M059J (cell line): ENCODE measurements around the gene TRDMT1. TPM values are rescaled to one million over a fixed set of nuclear protein-coding genes. Genes with fewer than 3 reads are reported as not detected.

Experiments used
- DNase-seq: peaks from one replicate; pipeline ENCODE4 v3.0.0-alpha.2; 2012; ENCODE audit warnings: low read depth
- total RNA-seq: library from RNA; depleted of rRNA; stranded (reverse); fragments of >200 nt; shearing (Covaris generic); gene quantifications from 2 replicates; pipeline ENCODE4 v1.2.3, GENCODE V29; 2014; rRNA removed

Gene TRDMT1
- 2.6 and 3.3 TPM in 2 replicates for total RNA-seq

DNA sequence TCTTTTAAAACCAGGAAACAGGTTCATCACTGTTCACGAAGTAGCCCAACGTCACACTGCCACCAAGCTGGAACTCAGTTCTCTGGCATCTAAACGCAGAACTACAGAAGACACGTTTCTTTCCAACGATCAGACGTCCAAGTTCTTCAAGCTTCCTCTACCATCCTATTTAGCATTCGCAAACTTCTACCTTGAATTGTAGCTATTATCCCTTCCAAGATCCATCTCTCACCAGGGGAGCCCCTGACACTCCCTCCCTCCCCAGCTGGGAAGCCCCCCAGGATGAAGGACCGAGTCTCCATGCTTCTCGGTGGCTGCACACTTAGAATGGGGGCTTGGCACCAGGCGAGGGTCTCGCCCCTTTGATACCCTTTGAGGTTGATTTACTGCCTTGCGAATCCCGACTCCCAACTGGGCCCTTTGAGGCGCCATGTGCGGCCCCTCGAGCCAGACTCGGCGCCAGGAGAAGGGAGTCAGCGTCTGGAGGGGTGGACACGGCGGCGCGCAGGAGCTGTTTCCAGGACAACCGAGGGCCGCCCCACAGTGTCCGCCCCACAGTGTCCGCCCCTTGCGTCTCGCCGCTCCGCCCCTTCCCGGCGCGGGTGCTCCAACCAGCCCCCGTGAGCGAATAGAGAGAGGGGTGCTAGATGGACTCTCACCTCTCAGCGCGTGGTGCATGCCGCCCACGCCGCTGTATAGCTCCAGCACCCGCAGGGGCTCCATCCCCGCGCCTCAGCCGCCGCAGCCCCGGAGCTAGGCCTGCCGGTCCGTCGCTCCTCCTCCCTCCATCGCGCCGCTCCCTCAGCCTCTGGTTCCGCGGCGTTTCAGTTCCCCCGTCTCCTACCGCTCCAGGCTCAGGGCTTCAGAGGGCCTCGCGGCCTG, at the start of gene TRDMT1:
Gene TRDMT1 (minus strand): TSS at position 761 of the 882 bp plus-strand sequence. CDS start 38 bp downstream, at position 723.
- peak; percentile 83 for DNase-seq

DNA sequence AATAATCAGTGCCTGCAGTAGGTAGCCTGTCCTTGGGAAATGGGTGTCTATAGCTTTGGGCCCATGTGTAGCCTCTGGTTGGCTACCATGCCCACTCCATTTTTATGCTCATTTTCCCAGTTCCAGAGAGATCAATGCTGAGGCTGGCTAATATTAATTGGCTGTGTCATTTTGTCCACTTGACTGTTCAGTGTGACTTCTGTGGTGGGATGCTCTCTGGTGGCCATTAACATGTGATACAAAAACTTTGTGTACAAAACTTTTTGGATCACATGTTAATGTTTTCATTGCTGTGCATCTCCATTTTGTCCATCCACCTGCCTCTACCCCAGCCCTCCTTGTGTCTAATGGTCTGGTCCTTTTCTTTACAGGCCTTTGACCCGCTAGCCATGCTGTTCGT, 49.3 kb upstream of the TRDMT1 start:
- DNase-seq: no peak

DNA sequence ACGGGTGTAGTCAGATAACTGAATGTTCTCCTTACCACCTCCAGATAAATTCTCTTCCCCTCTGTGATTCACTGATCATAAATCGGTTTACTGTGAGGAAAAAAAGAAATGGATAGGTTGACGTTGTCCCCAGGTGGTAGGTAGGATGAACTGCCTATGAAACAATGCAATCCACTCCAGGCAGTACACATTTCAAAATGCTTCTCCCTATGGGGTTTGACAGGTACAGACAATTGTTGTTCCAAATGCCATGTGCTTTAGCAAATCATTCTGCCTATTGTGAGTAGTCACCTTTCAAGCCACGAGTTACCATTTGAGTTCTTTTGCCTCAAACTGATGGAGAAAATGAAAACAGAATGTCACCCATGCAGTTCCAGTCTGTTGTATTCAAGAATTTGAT, 48.3 kb upstream of the TRDMT1 start:
- DNase-seq: peak; percentile 39

DNA sequence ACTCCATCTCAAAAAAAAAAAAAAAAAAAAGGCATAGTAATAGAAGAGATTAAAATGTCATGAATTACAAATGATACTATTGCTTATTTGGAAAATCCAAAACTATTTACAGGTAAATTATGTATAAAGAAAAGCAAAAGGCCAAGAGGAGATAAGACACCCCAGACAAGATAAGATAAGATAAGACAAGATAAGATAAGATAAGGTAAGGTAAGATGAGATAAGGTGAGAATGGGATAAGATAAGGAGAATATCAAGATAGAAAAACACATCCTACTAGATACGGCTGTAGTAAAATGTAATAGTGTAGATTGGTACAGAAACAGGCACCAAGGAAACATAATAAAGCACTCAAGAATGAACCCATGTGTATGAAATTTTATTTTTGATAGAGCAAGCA, 47.5 kb upstream of the TRDMT1 start:
- DNase-seq: no peak

GRCh38 chr10:17247210-17247609, 45.7 kb upstream of the TRDMT1 start:
- DNase-seq: no peak

- no peak for DNase-seq
Measured at GRCh38 chr10:17244700-17245365, 43.4 kb upstream of the TRDMT1 start.

GRCh38 chr10:17241611-17242333, 40.3 kb upstream of the TRDMT1 start:
- DNase-seq: no peak

DNA sequence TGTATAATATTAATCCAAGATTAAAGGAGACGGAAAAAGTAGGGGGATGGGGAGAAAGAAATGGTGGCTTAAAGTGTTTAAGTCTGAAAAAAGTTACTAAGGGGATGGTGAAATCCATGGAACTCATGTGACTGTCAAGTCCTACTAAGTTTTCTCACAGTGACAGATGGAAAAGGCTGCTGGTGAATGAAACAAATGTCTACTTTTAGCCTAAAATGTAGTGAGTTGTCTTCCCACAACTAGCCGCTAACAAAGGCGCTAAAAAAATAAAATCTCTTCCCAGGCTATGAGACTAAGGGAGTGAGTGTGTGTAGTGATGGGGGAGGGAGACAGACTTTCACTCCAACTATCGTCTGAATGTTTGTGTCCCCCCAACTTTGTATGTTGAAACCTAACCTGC, 39.1 kb upstream of the TRDMT1 start:
- no peak for DNase-seq

- DNase-seq: no peak
Measured at GRCh38 chr10:17240096-17240495, 38.6 kb upstream of the TRDMT1 start.

DNA sequence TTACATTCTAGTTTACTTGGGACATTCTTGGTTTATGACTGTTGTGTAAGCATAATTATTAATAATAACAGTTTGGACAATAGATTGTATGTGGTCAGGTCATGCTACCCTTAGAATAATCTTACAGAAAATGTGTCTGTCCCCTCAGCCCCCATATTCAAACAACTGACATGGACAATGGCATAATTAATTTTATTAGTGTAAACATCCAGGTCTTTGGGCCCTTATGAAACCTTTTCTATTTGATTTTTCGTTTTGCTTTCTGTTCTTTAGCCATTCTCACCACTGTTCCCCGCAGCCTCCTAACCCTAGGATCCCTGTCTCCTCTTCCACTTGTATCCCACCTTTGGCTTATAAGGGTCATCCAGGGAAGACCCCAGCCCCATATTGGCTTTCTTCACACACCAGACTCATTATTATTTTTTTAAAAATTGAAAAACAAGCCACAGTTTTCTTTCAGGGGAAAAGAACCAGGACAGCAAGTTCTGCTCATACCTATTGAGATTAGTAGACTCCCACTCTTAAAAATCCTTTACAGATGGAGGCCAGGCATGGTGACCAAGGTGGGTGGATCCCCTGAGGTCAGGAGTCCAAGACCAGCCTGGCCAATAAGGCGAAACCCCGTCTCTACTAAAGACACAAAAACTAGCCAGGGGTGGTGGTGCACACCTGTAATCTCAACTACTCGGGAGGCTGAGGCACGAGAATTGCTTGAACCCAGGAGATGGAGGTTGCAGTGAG, 38.0 kb upstream of the TRDMT1 start:
- DNase-seq: no peak

DNA sequence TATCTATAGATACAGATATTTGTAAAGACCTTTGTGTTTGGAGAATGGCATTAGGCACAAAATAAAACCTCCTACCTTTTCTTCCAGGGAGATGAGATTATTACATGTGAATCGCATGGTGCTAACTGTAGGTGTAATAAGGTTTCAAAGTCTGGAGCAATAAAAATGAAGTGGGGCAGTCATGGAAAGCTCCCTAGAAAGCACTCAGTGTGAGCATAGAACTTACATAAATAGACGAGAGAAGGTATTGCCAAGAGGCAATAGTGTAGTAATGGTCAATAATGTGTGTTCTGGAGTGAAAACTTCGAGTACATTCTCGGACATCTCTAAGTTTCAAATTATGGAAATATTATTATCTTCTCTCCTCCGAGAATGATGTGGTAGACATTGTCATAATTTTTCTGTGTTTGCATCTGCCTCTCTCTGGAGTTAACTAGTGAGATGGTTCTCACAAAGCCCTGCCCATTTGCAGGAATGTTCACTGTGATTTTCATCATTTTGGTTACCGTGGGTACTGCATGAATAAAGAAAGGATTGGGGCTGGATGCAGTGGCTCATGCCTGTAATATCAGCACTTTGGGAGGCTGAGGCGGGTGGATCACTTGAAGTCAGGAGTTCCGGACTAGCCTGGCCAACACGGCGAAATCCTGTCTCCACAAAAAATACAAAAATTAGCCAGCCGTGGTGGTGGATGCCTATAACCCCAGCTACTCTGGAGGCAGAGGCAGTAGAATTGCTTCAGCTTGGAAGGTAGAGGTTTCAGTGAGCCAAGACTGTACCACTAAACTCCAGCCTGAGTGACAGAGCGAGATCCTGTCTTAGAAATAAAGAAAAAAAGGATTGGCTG, 37.2 kb upstream of the TRDMT1 start:
- peak; percentile 83 for DNase-seq

- DNase-seq: peak; percentile 76
Measured at GRCh38 chr10:17237915-17238444, 36.5 kb upstream of the TRDMT1 start.

DNA sequence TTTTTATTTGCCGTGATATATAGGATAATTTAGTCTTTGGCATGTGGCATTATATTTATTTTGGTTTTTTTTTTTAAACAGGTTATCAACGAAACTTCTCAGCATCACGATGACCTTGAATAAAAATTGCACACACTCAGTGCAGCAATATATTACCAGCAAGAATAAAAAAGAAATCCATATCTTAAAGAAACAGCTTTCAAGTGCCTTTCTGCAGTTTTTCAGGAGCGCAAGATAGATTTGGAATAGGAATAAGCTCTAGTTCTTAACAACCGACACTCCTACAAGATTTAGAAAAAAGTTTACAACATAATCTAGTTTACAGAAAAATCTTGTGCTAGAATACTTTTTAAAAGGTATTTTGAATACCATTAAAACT, 35.7 kb upstream of the TRDMT1 start:
- DNase-seq: peak; percentile 11

DNA sequence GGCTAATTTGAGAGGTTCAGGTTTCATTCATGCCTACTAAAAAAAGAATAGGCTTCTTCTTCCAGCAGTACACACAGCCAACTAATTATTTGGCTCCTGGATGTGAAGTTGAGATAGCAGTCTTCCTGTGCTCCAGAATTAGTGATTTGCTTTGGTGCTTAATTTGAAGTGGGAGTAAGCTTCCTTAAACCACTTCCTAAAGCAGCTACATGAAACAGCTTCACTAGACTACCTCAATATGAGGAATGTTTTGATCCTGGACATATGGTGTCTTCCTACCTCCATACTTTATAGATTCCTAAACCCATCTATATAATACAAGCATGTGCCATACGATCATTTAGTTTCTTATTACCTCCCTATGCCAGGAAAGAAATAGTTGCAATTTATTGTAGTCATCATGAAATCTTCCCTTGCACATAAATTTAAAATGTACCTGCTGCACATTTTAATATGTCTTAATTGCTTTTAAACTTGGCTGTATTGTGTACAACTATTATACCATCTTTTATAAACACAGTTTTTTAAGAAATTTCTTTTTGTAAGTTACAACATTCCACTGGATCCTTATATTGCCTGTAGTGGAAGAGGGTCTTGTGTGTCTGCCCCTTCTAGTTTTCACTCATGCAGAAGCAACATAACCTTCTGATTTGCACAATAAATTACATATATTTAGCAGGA, 35.1 kb upstream of the TRDMT1 start:
- DNase-seq: peak; percentile 37

- peak; percentile 44 for DNase-seq
Measured at GRCh38 chr10:17235136-17235535, 33.7 kb upstream of the TRDMT1 start.

DNA sequence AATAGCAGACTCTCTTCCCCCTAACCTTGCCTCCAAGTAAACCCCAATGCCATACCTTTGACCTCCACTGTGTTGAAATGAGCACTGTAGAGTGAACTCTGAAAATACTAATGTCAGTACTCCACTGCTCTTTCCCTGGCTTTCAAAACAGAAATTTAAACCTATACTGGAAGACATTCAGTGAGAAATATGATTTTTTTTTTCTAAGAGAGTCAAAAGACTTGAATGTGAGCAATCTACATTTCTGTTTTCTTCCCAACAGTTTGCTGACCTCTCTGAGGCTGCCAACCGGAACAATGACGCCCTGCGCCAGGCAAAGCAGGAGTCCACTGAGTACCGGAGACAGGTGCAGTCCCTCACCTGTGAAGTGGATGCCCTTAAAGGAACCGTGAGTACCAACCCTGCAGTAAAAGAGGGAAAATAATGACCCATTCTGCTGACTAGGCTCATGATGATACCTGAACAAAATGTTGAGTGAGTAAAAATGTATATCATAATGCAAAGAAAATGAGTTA, 33.0 kb upstream of the TRDMT1 start:
- DNase-seq: peak; percentile 26

- peak; percentile 46 for DNase-seq
Measured at GRCh38 chr10:17233286-17233991, 32.0 kb upstream of the TRDMT1 start.

- peak; percentile 40 for DNase-seq
Measured at GRCh38 chr10:17232276-17232960, 30.9 kb upstream of the TRDMT1 start.
